CD4-positive, alpha-beta memory T cell (primary cell): ENCODE data around the gene RYR3. TPM values are rescaled to one million over a fixed set of nuclear protein-coding genes. Genes with fewer than 3 reads are reported as not detected.

Source experiments
- CTCF ChIA-PET: fragments of 350-600 bp; sonication (Branson Sonifier 250); formaldehyde crosslinking; loops from one replicate; lab custom pipeline; 2021; ENCODE audit warnings: inconsistent platforms; ENCODE audit not compliant: partially characterized antibody; lab: Charles Lee
- POLR2A ChIA-PET: fragments of 350-600 bp; sonication (Branson Sonifier 250); formaldehyde crosslinking; loops from one replicate; lab custom pipeline; 2021; ENCODE audit not compliant: partially characterized antibody; lab: Charles Lee
- DNase-seq, 5 donors: peaks; one replicate each; pipeline versions ENCODE4 v3.0.0 to v3.0.0-alpha.2; 2020 to 2022; ENCODE audit warnings: mixed read lengths in 1 of 5
- H3K27ac ChIP-seq: one replicate; pipeline ENCODE4 v1.7.0; 2013; ENCODE audit warnings: low read depth, low read length
- H3K27me3 ChIP-seq: 2 replicates; pipeline ENCODE4 v1.7.0; 2013; ENCODE audit warnings: mild to moderate bottlenecking, low read length, moderate library complexity; ENCODE audit not compliant: insufficient read depth
- H3K36me3 ChIP-seq: 2 replicates; pipeline ENCODE4 v1.7.0; 2013; ENCODE audit warnings: mild to moderate bottlenecking, low read length, moderate library complexity; ENCODE audit not compliant: insufficient read depth
- H3K4me1 ChIP-seq: 2 replicates; pipeline ENCODE4 v1.7.0; 2013; ENCODE audit warnings: mild to moderate bottlenecking, low read length, moderate library complexity; ENCODE audit not compliant: insufficient read depth
- H3K4me3 ChIP-seq, 2 donors: one replicate each; pipeline ENCODE4 v1.7.0; 2013; ENCODE audit warnings: low read length in 2 of 2, mild to moderate bottlenecking in 1 of 2
- H3K9me3 ChIP-seq, 2 donors: one replicate each; pipeline ENCODE4 v1.7.0; 2013; ENCODE audit warnings: low read length in 2 of 2, control low read depth in 1 of 2; ENCODE audit not compliant: control insufficient read depth in 1 of 2
- H3K27ac Mint-ChIP-seq, 7 donors: one replicate each; pipeline ENCODE4 v1.8.0; 2020 to 2021; ENCODE audit warnings: mixed read lengths in 7 of 7, mild to moderate bottlenecking in 6 of 7, inconsistent platforms in 3 of 7, moderate library complexity in 3 of 7
- H3K27me3 Mint-ChIP-seq, 2 donors: one replicate each; pipeline ENCODE4 v1.8.0; 2020 to 2021; ENCODE audit warnings: mixed read lengths in 2 of 2
- H3K36me3 Mint-ChIP-seq, 2 donors: one replicate each; pipeline ENCODE4 v1.8.0; 2020 to 2021; ENCODE audit warnings: mixed read lengths in 2 of 2, inconsistent platforms in 1 of 2, mild to moderate bottlenecking in 1 of 2
- H3K4me1 Mint-ChIP-seq, 4 donors: one replicate each; pipeline ENCODE4 v1.8.0; 2020 to 2021; ENCODE audit warnings: mixed read lengths in 4 of 4, mild to moderate bottlenecking in 1 of 4
- H3K4me3 Mint-ChIP-seq, 8 donors: one replicate each; pipeline ENCODE4 v1.8.0; 2020 to 2021; ENCODE audit warnings: mixed read lengths in 8 of 8, mild to moderate bottlenecking in 7 of 8, moderate library complexity in 6 of 8, inconsistent platforms in 3 of 8
- H3K9me3 Mint-ChIP-seq, 8 donors: one replicate each; pipeline ENCODE4 v1.8.0; 2020 to 2021; ENCODE audit warnings: mixed read lengths in 8 of 8, mild to moderate bottlenecking in 5 of 8, inconsistent platforms in 3 of 8, moderate library complexity in 1 of 8
- intact Hi-C: fragments of 100-400 bp; cut with micrococcal nuclease; formaldehyde crosslinking; loops from one replicate; pipeline ENCODE4 v1.15.1; 2023
- polyA plus RNA-seq, 2 donors: library from polyadenylated mRNA; unstranded; fragments of 300-500 nt; fragmentation: Illumina TruSeq; gene quantifications; one replicate each; pipeline ENCODE4 v1.2.3, GENCODE V29; 2021
- total RNA-seq, 2 experiments: library from RNA; stranded (reverse); gene quantifications; one replicate each; pipeline ENCODE4 v1.2.3, GENCODE V29; 2021

RYR3 gene
- total and polyA plus RNA-seq, 4 experiments from 2014 or later: 0.11 TPM; not detected in 3

DNA sequence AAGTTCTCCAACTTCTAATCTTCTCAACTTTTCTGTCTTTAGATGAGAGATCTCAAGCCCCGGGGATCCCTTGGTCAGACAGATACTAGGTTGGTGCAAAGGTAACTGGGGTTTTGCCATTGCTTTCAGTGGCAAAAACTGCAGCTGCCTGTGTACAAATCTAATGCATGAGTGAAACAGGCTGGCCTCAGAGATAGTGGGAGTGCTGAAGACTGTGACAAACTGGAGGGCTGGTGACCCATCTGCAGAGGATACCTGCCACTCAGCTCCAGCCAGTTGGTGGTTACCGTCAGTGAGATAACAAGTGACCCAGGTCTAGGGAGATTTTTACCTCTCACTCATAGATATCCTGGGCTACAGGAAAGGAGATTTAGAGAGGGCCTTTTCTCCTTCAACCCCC is 85.7 kb downstream of the RYR3 start:
- H3K4me3 Mint-ChIP-seq: no peak overlapping the region
- ChIA-PET POLR2A (no interaction called here), CTCF (no interaction called here)
- Histone ChIP-seq H3K27ac (no peak overlapping the region), H3K4me1 (no peaks in the 10 kb centered on the region), H3K36me3 (no peaks in the 10 kb centered on the region), H3K9me3 (no peaks in the 10 kb centered on the region), H3K27me3 (no peaks in the 10 kb centered on the region), H3K4me3 (no peak overlapping the region)
- peaks cover 0 to 2% (median 0%) of the 10 kb centered on the region in 8 donors for H3K9me3 Mint-ChIP-seq
- H3K4me1 Mint-ChIP-seq: no peaks in the 10 kb centered on the region
- H3K36me3 Mint-ChIP-seq: no peaks in the 10 kb centered on the region
- H3K27ac Mint-ChIP-seq: no peak overlapping the region
- peaks cover 0 to 1% of the 10 kb centered on the region in 2 donors for H3K27me3 Mint-ChIP-seq
- DNase-seq: no peak
- intact Hi-C loops: loop anchor here (10.0 kb wide), 1 partner anchor 58 kb away; no protein-coding TSS in a partner anchor

DNA sequence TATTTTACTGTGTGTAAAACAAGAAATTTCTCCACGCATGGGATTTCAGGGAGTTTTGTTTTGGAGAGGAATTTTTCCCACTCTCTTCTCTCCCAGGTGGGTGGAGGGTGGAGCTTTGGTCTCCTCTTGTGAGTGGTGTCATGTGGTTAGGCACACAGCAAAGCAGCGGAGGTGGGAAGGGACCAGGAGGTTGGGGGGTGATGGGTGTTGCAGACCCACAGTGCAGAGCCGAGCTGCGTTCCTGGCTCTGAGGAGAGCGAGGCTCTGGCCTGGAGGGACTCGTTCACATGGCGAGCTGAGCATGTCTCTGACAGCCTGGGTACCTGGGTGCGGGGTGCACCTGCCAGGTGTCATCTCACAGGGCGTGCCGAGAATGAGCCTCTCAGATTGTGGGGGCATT is 87.8 kb downstream of the RYR3 start:
- intact Hi-C loops: loop anchor here (10.0 kb wide), 1 partner anchor 56 kb away; no protein-coding TSS in a partner anchor

DNA sequence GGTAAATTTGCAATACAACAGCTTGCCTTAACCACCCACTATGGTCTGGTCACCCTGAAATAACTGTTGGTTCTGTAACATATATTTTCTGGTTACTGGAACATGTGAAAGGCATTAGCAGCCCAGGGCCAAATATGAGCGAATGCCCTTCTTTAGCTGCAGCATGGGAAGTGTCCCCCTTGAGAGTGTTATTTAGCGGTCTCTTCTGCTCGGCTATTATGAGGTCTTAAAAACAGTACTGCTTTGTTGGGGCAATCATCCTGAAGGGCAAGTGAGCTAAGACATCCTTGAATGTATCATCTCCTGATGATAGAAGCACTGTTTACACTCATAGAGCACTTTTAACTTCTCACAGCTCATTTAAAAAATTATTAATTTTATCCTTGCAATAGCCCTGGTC is 90.2 kb downstream of the RYR3 start:
- no peak overlapping the region for H3K27ac Mint-ChIP-seq
- H3K9me3 ChIP-seq: no peaks in the 10 kb centered on the region
- H3K27me3 Mint-ChIP-seq: peaks cover 0 to 1% of the 10 kb centered on the region in 2 donors
- ChIA-PET CTCF (no interaction called here), POLR2A (no interaction called here)
- intact Hi-C loops: no loop called here
- no peak overlapping the region for H3K4me3 Mint-ChIP-seq
- H3K4me1 ChIP-seq: no peaks in the 10 kb centered on the region
- H3K9me3 Mint-ChIP-seq: peaks cover 0 to 2% (median 0%) of the 10 kb centered on the region in 8 donors
- no peaks in the 10 kb centered on the region for H3K36me3 ChIP-seq
- H3K4me3 ChIP-seq: no peak overlapping the region
- no peaks in the 10 kb centered on the region for H3K36me3 Mint-ChIP-seq
- no peak overlapping the region for H3K27ac ChIP-seq
- H3K4me1 Mint-ChIP-seq: no peaks in the 10 kb centered on the region
- H3K27me3 ChIP-seq: no peaks in the 10 kb centered on the region
- no peak for DNase-seq

More for the DNA sequence above, 87.8 kb downstream of the RYR3 start:
- peaks cover 0 to 2% (median 0%) of the 10 kb centered on the region in 8 donors for H3K9me3 Mint-ChIP-seq
- no peaks in the 10 kb centered on the region for H3K9me3 ChIP-seq
- POLR2A ChIA-PET: no interaction called here
- H3K36me3 ChIP-seq: no peaks in the 10 kb centered on the region
- CTCF ChIA-PET: no interaction called here
- no peak overlapping the region for H3K4me3 ChIP-seq
- H3K36me3 Mint-ChIP-seq: no peaks in the 10 kb centered on the region
- H3K27me3 ChIP-seq: no peaks in the 10 kb centered on the region
- H3K4me3 Mint-ChIP-seq: no peak overlapping the region
- no peaks in the 10 kb centered on the region for H3K4me1 ChIP-seq
- no peaks in the 10 kb centered on the region for H3K4me1 Mint-ChIP-seq
- peaks cover 0 to 1% of the 10 kb centered on the region in 2 donors for H3K27me3 Mint-ChIP-seq
- H3K27ac Mint-ChIP-seq: no peak overlapping the region
- DNase-seq: no peak
- H3K27ac ChIP-seq: no peak overlapping the region

DNA sequence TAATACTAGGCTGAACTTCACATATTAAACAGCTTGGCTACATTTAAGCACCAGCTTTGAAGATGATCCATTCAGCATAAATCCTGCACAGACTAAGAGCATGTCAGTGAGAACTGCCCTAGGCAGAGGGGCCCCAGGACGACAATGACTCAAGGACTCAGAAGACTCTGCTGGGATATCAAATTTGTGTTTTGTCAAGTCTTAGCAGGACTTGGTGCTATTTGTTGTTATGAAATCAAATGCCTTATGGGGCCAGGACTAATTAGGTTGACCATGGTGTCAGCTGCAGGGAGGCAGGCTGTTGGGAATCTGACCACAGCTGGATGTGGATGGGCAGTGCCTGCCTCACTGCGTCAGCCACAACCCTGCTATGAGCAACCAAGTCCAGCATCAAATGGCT is 91.8 kb downstream of the RYR3 start:
- Histone ChIP-seq H3K4me1 (no peaks in the 10 kb centered on the region), H3K27me3 (no peaks in the 10 kb centered on the region), H3K36me3 (no peaks in the 10 kb centered on the region), H3K4me3 (no peak overlapping the region), H3K9me3 (no peaks in the 10 kb centered on the region), H3K27ac (no peak overlapping the region)
- Mint-ChIP-seq H3K4me3 (no peak overlapping the region), H3K27me3 (peaks cover 0 to 1% of the 10 kb centered on the region in 2 donors), H3K36me3 (no peaks in the 10 kb centered on the region), H3K27ac (no peak overlapping the region), H3K4me1 (no peaks in the 10 kb centered on the region), H3K9me3 (peaks cover 0 to 2% (median 0%) of the 10 kb centered on the region in 8 donors)
- no peak for DNase-seq
- CTCF ChIA-PET: no interaction called here
- intact Hi-C loops: no loop called here
- POLR2A ChIA-PET: no interaction called here

DNA sequence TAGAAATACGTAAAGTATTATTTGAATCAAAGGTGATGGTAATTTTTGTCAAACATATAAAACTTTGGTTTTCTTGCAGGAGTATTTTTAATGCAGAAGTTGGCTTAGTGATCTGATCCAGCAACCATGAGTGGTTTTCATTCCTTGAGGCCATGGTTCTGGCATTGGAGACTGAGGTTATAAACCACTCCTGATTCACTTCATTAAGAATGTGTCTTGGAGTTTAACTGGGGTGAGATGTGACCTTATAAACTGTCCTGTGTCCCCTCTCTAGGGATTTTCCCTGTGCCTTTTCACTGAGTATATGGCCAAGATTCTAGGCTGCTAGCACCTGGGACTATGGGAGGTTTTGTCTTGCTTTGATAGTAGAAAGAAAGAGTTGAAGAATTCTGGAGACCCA is 94.3 kb downstream of the RYR3 start:
- intact Hi-C loops: no loop called here
- ChIA-PET POLR2A (no interaction called here), CTCF (no interaction called here)
- Mint-ChIP-seq H3K36me3 (no peaks in the 10 kb centered on the region), H3K4me3 (no peak overlapping the region), H3K4me1 (no peaks in the 10 kb centered on the region), H3K27ac (no peak overlapping the region), H3K27me3 (no peaks in the 10 kb centered on the region), H3K9me3 (peaks cover 0 to 2% (median 0%) of the 10 kb centered on the region in 8 donors)
- no peak overlapping the region for H3K4me3 ChIP-seq
- no peak for DNase-seq
- H3K4me1 ChIP-seq: no peaks in the 10 kb centered on the region
- no peaks in the 10 kb centered on the region for H3K9me3 ChIP-seq
- no peak overlapping the region for H3K27ac ChIP-seq
- no peaks in the 10 kb centered on the region for H3K27me3 ChIP-seq
- no peaks in the 10 kb centered on the region for H3K36me3 ChIP-seq

DNA sequence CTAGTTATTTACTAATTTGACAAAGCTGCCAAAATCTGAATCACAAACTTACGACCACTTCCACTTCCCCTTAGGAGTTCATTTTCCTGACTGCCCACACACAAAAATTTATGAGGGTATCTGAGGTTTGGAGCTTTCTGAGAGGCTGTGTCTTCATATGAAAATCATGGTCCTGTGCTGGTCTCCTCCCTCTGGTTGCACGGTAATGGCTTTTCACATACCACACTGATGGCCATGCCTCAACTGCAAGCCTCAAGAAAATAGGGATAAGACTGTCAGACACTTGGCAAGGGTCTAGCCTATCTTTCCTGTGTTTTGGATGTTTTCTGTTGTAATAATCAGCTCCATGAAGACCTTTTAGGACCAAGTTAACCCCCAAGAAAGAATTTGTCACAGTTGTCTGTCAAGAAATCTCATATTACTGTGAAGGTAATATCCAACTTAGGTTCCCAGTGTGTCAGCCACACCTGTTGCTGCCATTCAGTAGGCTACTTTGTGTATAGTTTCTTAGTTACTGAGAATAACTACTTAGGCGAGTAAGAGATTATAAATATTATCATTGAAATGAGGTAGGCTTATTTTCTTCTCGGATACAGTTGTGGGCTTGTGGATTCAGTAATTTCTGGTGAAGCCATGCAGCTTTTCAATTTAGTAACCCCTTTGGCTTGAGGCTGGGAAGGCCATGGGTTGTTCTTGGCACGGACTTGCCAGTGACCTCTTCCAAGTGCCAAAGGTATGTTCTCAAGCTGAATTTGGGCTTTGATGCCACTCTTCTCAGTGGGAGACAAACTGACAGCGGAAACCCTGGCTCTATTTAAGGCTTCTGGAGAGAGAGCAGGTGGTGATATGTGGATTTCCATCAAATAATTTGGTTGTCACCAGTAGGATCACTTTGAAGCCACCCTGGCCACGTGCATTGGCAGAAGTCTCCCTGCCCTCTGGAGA is 101.1 kb downstream of the RYR3 start:
- H3K36me3 ChIP-seq: no peaks in the 10 kb centered on the region
- no peaks in the 10 kb centered on the region for H3K36me3 Mint-ChIP-seq
- no peak for DNase-seq
- no peaks in the 10 kb centered on the region for H3K9me3 ChIP-seq
- no peak overlapping the region for H3K4me3 Mint-ChIP-seq
- no peaks in the 10 kb centered on the region for H3K4me1 ChIP-seq
- H3K9me3 Mint-ChIP-seq: peaks cover 0 to 4% (median 0%) of the 10 kb centered on the region in 8 donors
- ChIA-PET POLR2A (no interaction called here), CTCF (no interaction called here)
- no peak overlapping the region for H3K4me3 ChIP-seq
- H3K27ac ChIP-seq: no peak overlapping the region
- intact Hi-C loops: no loop called here
- H3K4me1 Mint-ChIP-seq: no peaks in the 10 kb centered on the region
- no peak overlapping the region for H3K27ac Mint-ChIP-seq
- no peaks in the 10 kb centered on the region for H3K27me3 Mint-ChIP-seq
- H3K27me3 ChIP-seq: no peaks in the 10 kb centered on the region

DNA sequence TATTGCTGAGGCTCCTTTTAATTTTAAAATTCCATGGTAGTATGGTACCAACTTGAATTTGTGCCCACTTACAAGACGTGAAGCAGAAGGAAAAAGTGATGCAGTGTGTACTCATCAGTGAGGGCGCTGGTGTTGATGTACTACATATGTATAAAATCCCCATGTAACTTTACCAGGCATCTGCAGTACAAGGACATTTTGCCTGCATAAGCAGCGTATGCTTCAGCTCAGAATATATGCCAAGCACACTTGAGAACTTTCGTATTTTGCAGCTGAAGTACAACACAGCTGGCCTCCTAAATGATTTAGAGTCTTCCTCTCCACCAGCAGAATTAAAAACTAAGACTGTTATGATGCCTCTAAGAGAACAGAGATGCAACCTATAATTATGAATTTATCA is 108.9 kb downstream of the RYR3 start:
- CTCF ChIA-PET: no interaction called here
- Mint-ChIP-seq H3K9me3 (peaks cover 0 to 4% (median 0%) of the 10 kb centered on the region in 8 donors), H3K4me1 (no peaks in the 10 kb centered on the region), H3K27me3 (peaks cover 2 to 5% of the 10 kb centered on the region in 2 donors), H3K27ac (no peak overlapping the region), H3K36me3 (no peaks in the 10 kb centered on the region), H3K4me3 (no peak overlapping the region)
- Histone ChIP-seq H3K9me3 (no peaks in the 10 kb centered on the region), H3K27me3 (no peaks in the 10 kb centered on the region), H3K4me3 (no peak overlapping the region), H3K36me3 (no peaks in the 10 kb centered on the region), H3K4me1 (no peaks in the 10 kb centered on the region), H3K27ac (no peak overlapping the region)
- POLR2A ChIA-PET: no interaction called here
- no peak for DNase-seq
- intact Hi-C loops: no loop called here
